ENCODE measurements around the gene COG6.

GRCh38 chr13:39688278-39688677, 32.8 kb downstream of the COG6 start:
- TF ChIP-seq CTCF (IDR thresholded peaks at IDR 0.05): no peak
- TF ChIP-seq POLR2A (IDR thresholded peaks at IDR 0.05): no peak
